Ishikawa (cell line): ENCODE measurements around the gene HYDIN.

ENCODE experiments used
- CEBPB ChIP-seq: IDR thresholded peaks from 2 replicates; pipeline ENCODE4 v1.6.1; 2012
- CREB1 ChIP-seq: IDR thresholded peaks from 2 replicates; pipeline ENCODE4 v1.6.1; 2012; ENCODE audit warnings: low read depth
- EGR1 ChIP-seq: IDR thresholded peaks from 2 replicates; pipeline ENCODE4 v1.6.1; 2012
- EP300 ChIP-seq: IDR thresholded peaks from 2 replicates; pipeline ENCODE4 v1.6.1; 2012; ENCODE audit warnings: borderline replicate concordance
- FOXM1 ChIP-seq: IDR thresholded peaks from 2 replicates; pipeline ENCODE4 v1.6.1; 2012; ENCODE audit warnings: low read depth, borderline replicate concordance
- RAD21 ChIP-seq: IDR thresholded peaks from 2 replicates; pipeline ENCODE4 v1.6.1; 2012; ENCODE audit warnings: low read depth
- TAF1 ChIP-seq: IDR thresholded peaks from 2 replicates; pipeline ENCODE4 v1.6.1; 2012; ENCODE audit warnings: low read depth, mild to moderate bottlenecking
- TCF12 ChIP-seq: IDR thresholded peaks from 2 replicates; pipeline ENCODE4 v1.6.1; 2012; ENCODE audit warnings: low read depth
- TEAD4 ChIP-seq: IDR thresholded peaks from 2 replicates; pipeline ENCODE4 v1.6.1; 2012
- USF1 ChIP-seq: IDR thresholded peaks from 2 replicates; pipeline ENCODE4 v1.6.1; 2012
- YY1 ChIP-seq: IDR thresholded peaks from 2 replicates; pipeline ENCODE4 v1.6.1; 2012; ENCODE audit warnings: low read depth
- TF ChIP-seq, protein P1 (sequence below): IDR thresholded peaks from 2 replicates; pipeline ENCODE4 v1.6.1; 2012; ENCODE audit warnings: low read depth, mild to moderate bottlenecking
- TF ChIP-seq, protein P2 (sequence below): IDR thresholded peaks from 2 replicates; pipeline ENCODE4 v1.6.1; 2012

GRCh38 chr16:70768203-70768580 is 462.3 kb downstream of the HYDIN start:
- TF ChIP-seq CEBPB (no peak), TAF1 (no peak), TEAD4 (0 out of 2 replicates have a peak, but pooled peaks have one; percentile 12), RAD21 (0 out of 2 replicates have a peak, but pooled peaks have one; percentile 1), YY1 (no peak), FOXM1 (no peak), CREB1 (no peak), EP300 (peak; percentile 43; the same call in 1 of the 2 replicates), TCF12 (peak; percentile 41), USF1 (no peak), EGR1 (no peak)
- TF ChIP-seq, protein P1, sequence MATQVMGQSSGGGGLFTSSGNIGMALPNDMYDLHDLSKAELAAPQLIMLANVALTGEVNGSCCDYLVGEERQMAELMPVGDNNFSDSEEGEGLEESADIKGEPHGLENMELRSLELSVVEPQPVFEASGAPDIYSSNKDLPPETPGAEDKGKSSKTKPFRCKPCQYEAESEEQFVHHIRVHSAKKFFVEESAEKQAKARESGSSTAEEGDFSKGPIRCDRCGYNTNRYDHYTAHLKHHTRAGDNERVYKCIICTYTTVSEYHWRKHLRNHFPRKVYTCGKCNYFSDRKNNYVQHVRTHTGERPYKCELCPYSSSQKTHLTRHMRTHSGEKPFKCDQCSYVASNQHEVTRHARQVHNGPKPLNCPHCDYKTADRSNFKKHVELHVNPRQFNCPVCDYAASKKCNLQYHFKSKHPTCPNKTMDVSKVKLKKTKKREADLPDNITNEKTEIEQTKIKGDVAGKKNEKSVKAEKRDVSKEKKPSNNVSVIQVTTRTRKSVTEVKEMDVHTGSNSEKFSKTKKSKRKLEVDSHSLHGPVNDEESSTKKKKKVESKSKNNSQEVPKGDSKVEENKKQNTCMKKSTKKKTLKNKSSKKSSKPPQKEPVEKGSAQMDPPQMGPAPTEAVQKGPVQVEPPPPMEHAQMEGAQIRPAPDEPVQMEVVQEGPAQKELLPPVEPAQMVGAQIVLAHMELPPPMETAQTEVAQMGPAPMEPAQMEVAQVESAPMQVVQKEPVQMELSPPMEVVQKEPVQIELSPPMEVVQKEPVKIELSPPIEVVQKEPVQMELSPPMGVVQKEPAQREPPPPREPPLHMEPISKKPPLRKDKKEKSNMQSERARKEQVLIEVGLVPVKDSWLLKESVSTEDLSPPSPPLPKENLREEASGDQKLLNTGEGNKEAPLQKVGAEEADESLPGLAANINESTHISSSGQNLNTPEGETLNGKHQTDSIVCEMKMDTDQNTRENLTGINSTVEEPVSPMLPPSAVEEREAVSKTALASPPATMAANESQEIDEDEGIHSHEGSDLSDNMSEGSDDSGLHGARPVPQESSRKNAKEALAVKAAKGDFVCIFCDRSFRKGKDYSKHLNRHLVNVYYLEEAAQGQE, result no peak
- TF ChIP-seq, protein P2, sequence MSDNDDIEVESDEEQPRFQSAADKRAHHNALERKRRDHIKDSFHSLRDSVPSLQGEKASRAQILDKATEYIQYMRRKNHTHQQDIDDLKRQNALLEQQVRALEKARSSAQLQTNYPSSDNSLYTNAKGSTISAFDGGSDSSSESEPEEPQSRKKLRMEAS, result no peak
